ENCODE measurements around the gene KCNK2. TPM values are rescaled to one million over a fixed set of nuclear protein-coding genes. Genes with fewer than 3 reads are reported as not detected.

Gene KCNK2, protein sequence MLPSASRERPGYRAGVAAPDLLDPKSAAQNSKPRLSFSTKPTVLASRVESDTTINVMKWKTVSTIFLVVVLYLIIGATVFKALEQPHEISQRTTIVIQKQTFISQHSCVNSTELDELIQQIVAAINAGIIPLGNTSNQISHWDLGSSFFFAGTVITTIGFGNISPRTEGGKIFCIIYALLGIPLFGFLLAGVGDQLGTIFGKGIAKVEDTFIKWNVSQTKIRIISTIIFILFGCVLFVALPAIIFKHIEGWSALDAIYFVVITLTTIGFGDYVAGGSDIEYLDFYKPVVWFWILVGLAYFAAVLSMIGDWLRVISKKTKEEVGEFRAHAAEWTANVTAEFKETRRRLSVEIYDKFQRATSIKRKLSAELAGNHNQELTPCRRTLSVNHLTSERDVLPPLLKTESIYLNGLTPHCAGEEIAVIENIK
- total RNA-seq (under 1 TPM in 1 of 7 donors, not detected in 6; 0.17 TPM), polyA plus RNA-seq (under 1 TPM in 1 of 3 donors, not detected in 2; 0.13 TPM)
- long read RNA-seq, donor 1, partial matches to known transcripts: 0 of 1 reads
- long read RNA-seq, donor 1, other reads (novel, unspliced or antisense): 0 of 1 reads
- long read RNA-seq, donor 2: 0 reads

- Histone ChIP-seq H3K27ac (no peak within 1 kb of the TSS), H3K4me3 (peak within 1 kb of the TSS in 5 of 8 donors; percentile 11 to 55 (median 30)), H3K27me3 (replicated peaks in 1 of 7) (peaks cover 0 to 67% (median 31%) of the 10 kb centered on the region in 7 donors), H3K9me3 (no peaks in the 10 kb centered on the region), H3K4me1 (peaks cover 0 to 19% (median 3%) of the 10 kb centered on the region in 6 donors), H3K36me3 (no peaks in the 10 kb centered on the region)
- intact Hi-C loops (cut with DNase I; ENCODE audit: low total_unique reads): no loop called here
- TF ChIP-seq POLR2AphosphoS5 (IDR thresholded peaks at IDR 0.05): no peak
- no peak for TF ChIP-seq POLR2A (IDR thresholded peaks at IDR 0.05)
- TF ChIP-seq, protein P1, sequence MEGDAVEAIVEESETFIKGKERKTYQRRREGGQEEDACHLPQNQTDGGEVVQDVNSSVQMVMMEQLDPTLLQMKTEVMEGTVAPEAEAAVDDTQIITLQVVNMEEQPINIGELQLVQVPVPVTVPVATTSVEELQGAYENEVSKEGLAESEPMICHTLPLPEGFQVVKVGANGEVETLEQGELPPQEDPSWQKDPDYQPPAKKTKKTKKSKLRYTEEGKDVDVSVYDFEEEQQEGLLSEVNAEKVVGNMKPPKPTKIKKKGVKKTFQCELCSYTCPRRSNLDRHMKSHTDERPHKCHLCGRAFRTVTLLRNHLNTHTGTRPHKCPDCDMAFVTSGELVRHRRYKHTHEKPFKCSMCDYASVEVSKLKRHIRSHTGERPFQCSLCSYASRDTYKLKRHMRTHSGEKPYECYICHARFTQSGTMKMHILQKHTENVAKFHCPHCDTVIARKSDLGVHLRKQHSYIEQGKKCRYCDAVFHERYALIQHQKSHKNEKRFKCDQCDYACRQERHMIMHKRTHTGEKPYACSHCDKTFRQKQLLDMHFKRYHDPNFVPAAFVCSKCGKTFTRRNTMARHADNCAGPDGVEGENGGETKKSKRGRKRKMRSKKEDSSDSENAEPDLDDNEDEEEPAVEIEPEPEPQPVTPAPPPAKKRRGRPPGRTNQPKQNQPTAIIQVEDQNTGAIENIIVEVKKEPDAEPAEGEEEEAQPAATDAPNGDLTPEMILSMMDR (IDR thresholded peaks at IDR 0.05 in 8 of 11, conservative IDR thresholded peaks at IDR 0.05 in 3 of 11): no peak
- WGBS, 5 donors: 1 to 7% (median 4%) methylated on average over 46 to 85 of the region's 85 CpGs
- DNase-seq: peak; percentile 61
These were observed at the start of gene KCNK2 for GRCh38 chr1:215082532-215083382. TSS of gene KCNK2 (plus strand) at chr1:215082737. CDS start at chr1:215083386, 649 bp downstream.

GRCh38 chr1:215032911-215033526, 49.5 kb upstream of the KCNK2 start:
- no peaks in the 10 kb centered on the region for H3K9me3 ChIP-seq
- intact Hi-C loops (cut with DNase I; ENCODE audit: low total_unique reads): no loop called here
- no peak overlapping the region for H3K27ac ChIP-seq
- H3K4me1 ChIP-seq: no peaks in the 10 kb centered on the region
- H3K36me3 ChIP-seq: no peaks in the 10 kb centered on the region
- DNase-seq: no peak
- 77 to 92% (median 86%) methylated on average over 1 of the region's 1 CpG for WGBS, 5 donors
- no peak for TF ChIP-seq POLR2A (IDR thresholded peaks at IDR 0.05)
- TF ChIP-seq POLR2AphosphoS5 (IDR thresholded peaks at IDR 0.05): no peak
- TF ChIP-seq, protein P1 (IDR thresholded peaks at IDR 0.05 in 8 of 11, conservative IDR thresholded peaks at IDR 0.05 in 3 of 11): no peak
- H3K4me3 ChIP-seq: no peak overlapping the region
- no peaks in the 10 kb centered on the region for H3K27me3 ChIP-seq (replicated peaks in 1 of 7)

- Histone ChIP-seq H3K27ac (no peak overlapping the region), H3K4me1 (no peaks in the 10 kb centered on the region), H3K4me3 (no peak overlapping the region), H3K9me3 (peaks cover 0 to 7% (median 2%) of the 10 kb centered on the region in 8 donors), H3K27me3 (replicated peaks in 1 of 7) (no peaks in the 10 kb centered on the region), H3K36me3 (no peaks in the 10 kb centered on the region)
- TF ChIP-seq POLR2A (IDR thresholded peaks at IDR 0.05): no peak
- TF ChIP-seq POLR2AphosphoS5 (IDR thresholded peaks at IDR 0.05): no peak
- TF ChIP-seq, protein P1 (IDR thresholded peaks at IDR 0.05 in 8 of 11, conservative IDR thresholded peaks at IDR 0.05 in 3 of 11): no peak
- intact Hi-C loops (cut with DNase I; ENCODE audit: low total_unique reads): no loop called here
- DNase-seq: no peak
- WGBS, 5 donors: 63 to 78% (median 68%) methylated on average over 2 of the region's 2 CpGs
These were observed 42.3 kb upstream of the KCNK2 start for GRCh38 chr1:215040190-215040589.
